A549 treated with RU486 at 1 μM for 4 hours (cell line): ENCODE results near the gene SPINK13. TPM values are rescaled to one million over a fixed set of nuclear protein-coding genes. Genes with fewer than 3 reads are reported as not detected.

Source experiments
- total RNA-seq: library from RNA; stranded (reverse); fragments of 200-300 nt; extraction: Qiagen RNA extraction; gene quantifications from 5 replicates; pipeline ENCODE4 v1.2.3, GENCODE V29; 2022; ENCODE audit warnings: low read depth

SPINK13 gene, protein sequence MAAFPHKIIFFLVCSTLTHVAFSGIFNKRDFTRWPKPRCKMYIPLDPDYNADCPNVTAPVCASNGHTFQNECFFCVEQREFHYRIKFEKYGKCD
- not detected in 5 replicates for total RNA-seq

DNA sequence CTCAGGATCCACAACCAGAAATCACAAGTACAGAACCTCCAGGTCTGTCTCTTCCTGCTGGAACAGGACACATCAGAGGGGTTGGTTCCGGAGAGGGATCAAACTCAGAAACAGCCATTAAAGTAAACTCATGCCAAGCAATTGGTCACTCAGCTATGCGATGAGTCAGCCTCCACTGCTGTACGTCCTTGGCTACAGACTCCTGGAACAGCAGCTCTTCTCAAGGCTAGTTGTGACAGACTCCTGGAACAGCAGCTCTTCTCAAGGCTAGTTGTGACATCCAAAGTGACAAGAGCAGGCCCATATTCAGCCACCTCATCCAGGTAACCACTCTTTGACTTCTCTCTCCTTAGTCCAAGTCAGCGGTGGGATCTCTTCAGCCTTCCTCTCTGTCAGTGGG lies at the start of gene SPINK13:
TSS of gene SPINK13 (plus strand) at position 229 of the 400 bp plus-strand sequence. CDS start 1,279 bp downstream, outside the sequence.

DNA sequence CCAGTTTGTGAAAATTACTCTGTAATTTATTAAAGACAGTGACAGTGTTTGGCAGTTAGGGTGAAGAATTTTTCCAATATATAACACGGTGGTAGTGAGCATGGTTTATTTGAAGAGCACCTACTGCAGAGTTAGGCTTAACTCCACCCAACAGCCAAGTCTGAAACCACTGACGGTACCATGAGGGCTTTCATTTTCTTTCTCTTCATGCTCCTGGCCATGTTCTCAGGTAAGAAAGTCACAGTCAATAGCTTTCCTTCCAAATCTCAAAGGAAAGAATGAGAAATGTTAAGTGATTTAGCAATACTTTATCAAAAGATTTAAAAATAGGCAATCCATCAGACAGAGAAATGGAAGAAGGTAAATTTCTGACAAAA lies 30.2 kb upstream of the SPINK13 start, which contains the start of gene MARCOL:
TSS of gene MARCOL (plus strand) at position 108 of the 377 bp plus-strand sequence. CDS start at position 181, 73 bp downstream.

DNA sequence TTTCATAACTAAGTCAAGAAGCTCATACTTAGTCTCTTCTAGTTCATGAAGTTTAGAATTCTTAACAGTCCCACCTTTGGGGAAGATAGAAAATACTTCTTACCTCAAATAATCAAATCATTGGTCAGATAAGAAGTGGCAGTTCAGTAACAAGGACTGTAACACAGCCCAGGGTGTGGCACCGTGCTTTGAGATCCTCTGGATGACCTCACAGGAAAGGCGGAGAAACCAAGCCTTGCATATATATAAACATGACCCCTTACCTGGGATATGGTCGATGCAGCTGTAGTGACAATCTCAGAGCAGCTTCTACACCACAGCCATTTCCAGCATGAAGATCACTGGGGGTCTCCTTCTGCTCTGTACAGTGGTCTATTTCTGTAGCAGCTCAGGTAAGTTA lies 43.6 kb downstream of the SPINK13 start, which contains the start of gene SPINK7:
TSS of gene SPINK7 (plus strand) at position 271 of the 400 bp plus-strand sequence. CDS start at position 332, 61 bp downstream.

DNA sequence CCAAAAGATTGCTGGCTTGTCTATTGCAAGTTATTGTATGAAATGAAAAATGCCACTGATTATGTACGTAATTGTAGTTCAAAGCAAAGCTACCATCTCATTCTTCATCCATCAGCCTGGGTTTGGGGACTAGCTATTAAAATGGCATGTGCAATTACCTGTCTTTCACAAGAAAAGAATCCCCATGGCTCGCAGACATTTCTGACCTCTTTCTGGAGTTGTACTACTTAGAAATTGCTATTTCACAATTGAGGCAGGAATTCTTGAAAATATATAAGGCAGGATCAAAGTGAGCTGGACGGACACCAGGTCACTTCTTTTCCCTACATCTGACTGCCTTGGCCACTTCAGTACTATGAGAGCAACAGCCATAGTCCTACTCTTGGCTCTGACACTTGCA lies 66.7 kb downstream of the SPINK13 start, which contains the start of gene SPINK9:
TSS of gene SPINK9 (plus strand) at position 301 of the 400 bp plus-strand sequence. CDS start at position 356, 55 bp downstream.

Other genes starting within 250 kb of the SPINK13 start
- not detected in 5 replicates for gene SPINK5, start 204.8 kb upstream of the SPINK13 start, total RNA-seq
- not detected in 5 replicates for gene SPINK14, start 100.2 kb upstream of the SPINK13 start, total RNA-seq
- 0.31 to 0.52 TPM (median 0.37 TPM) in 4 of 5 replicates, not detected in the other for gene SPINK6, start 65.8 kb upstream of the SPINK13 start, total RNA-seq
- gene MARCOL, start 30.3 kb upstream of the SPINK13 start, total RNA-seq = not detected in 5 replicates
- gene SPINK7, start 43.6 kb downstream of the SPINK13 start, total RNA-seq = not detected in 5 replicates
- not detected in 5 replicates for gene SPINK9, start 66.8 kb downstream of the SPINK13 start, total RNA-seq
- 17.5 to 21.9 TPM (median 19.4 TPM) in 5 replicates for gene FBXO38, start 115.2 kb downstream of the SPINK13 start, total RNA-seq